ES-I3 (cell line): ENCODE results near the gene NTN4.
"Not testable (repeated sequence)": the region's sequence is repeated elsewhere in the genome, so short reads cannot be mapped to it uniquely, and the experiment has no call there.

Experiments used
- H3K36me3 ChIP-seq: 2 replicates; pipeline ENCODE4 v1.6.1; 2013; ENCODE audit warnings: mild to moderate bottlenecking, low read length, control low read depth, moderate library complexity; ENCODE audit not compliant: insufficient read depth
- H3K4me1 ChIP-seq: 2 replicates; pipeline ENCODE4 v1.6.1; 2013; ENCODE audit warnings: mild to moderate bottlenecking, control low read depth, low read length; ENCODE audit not compliant: insufficient read depth
- H3K9ac ChIP-seq: 2 replicates; pipeline ENCODE4 v1.6.1; 2013; ENCODE audit warnings: low read depth, mild to moderate bottlenecking, low read length, moderate library complexity
- H3K9me3 ChIP-seq: 2 replicates; pipeline ENCODE4 v1.6.1; 2013; ENCODE audit warnings: mild to moderate bottlenecking, low read length, moderate library complexity; ENCODE audit not compliant: control insufficient read depth, insufficient read depth

Gene NTN4

DNA sequence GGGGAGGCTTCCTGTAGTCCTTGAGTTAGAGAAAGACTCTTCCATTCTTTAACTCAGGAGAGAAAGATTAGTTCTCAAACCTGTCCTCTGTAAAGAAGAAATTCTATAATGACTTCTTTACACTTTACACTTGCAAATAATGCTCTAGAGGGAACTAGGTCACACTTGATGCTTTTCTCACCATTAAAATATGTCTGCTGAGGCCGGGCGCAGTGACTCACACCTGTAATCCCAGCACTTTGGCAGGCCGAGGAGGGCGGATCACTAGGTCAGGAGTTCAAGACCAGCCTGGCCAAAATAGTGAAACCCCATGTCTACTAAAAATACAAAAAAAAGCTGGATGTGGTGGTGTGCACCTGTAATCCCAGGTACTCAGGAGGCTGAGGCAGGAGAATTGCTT is 6.3 kb downstream of the NTN4 start:
- Histone ChIP-seq H3K36me3 (no peaks in the 10 kb centered on the region), H3K9me3 (no peaks in the 10 kb centered on the region), H3K4me1 (peaks cover 13% of the 10 kb centered on the region; the same call in 1 of the 2 replicates), H3K9ac (no peak overlapping the region)

- H3K4me1 ChIP-seq, H3K9ac ChIP-seq, H3K9me3 ChIP-seq, H3K36me3 ChIP-seq: not testable (repeated sequence)
Observed at GRCh38 chr12:95775466-95775865, 15.1 kb downstream of the NTN4 start.

GRCh38 chr12:95774311-95775045 is 16.1 kb downstream of the NTN4 start:
- no peaks in the 10 kb centered on the region for H3K36me3 ChIP-seq
- H3K9ac ChIP-seq, result no peak overlapping the region
- no peaks in the 10 kb centered on the region for H3K4me1 ChIP-seq
- H3K9me3 ChIP-seq, result peaks cover 6% of the 10 kb centered on the region; the same call in 1 of the 2 replicates

DNA sequence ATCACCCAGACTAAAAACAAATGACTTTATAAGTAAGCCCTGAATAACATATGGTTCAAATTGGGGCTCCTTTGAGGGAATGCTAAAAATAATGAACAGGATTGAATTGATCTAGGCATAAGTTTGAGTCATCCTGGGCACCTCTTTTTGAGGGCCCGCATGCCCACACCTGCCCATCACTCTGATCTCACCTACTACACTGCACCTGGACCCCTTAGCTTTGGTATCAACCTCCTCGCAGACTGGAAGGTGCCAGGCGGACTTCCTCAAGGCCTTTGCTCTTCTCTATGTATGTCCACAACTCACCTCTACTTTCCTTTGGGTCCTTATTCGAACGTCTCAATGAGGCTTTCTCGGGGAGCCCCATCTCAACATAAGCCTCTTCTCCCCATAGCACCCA is 17.2 kb downstream of the NTN4 start:
- Histone ChIP-seq H3K4me1 (no peaks in the 10 kb centered on the region), H3K36me3 (no peaks in the 10 kb centered on the region), H3K9me3 (peaks cover 6% of the 10 kb centered on the region; the same call in 1 of the 2 replicates), H3K9ac (no peak overlapping the region)

DNA sequence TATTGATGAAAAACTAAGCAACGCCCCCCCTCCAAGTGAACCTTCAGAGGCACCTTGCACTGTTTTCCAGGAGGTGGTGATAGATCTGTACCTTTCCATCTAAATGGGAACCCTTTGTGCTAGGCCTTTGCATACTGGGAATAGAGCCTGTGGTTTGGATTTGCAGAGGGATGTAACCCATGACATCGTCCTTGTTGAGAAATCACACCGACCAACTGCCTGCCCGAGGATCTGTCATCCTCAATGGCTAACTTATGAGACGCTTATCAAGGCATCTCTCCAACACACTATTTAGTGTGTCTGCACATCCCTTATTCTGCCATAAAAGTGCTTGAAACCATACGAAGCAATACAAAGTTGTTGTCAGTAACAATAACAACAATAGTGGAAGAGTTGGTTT is 22.9 kb downstream of the NTN4 start:
- Histone ChIP-seq H3K9me3 (no peaks in the 10 kb centered on the region), H3K4me1 (no peaks in the 10 kb centered on the region), H3K9ac (no peak overlapping the region), H3K36me3 (no peaks in the 10 kb centered on the region)

DNA sequence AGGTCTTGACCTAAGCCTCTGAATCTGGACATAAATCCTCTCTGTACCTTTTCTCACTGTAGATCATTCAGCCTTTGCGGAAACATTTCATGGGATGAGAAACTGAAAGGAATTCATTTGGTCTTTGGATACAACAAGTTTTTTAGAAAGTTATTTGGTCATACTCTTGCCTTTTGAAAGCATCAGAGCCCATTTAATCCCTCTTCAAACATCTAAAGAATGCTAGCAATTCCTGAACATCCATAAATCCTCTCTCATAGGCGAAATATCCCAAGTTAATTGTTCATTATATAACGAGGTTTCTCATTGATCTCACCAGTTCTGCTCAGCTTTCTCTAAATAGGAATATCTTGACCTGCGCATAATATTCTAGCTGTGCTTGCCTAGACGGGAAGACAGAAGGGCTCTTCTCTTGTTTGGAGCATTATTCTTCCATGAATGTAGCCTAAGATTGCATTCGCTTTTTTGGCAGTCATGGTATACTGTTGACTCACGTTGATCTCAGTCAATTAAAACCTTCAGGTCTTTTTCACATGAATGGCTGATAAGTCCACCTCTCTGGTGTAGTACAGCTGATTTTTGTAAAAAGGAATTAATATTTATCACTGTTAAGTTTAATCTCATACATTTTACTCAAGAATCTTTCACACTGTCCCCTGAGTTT is 24.1 kb downstream of the NTN4 start:
- H3K36me3 ChIP-seq, result no peaks in the 10 kb centered on the region
- no peaks in the 10 kb centered on the region for H3K4me1 ChIP-seq
- no peak overlapping the region for H3K9ac ChIP-seq
- no peaks in the 10 kb centered on the region for H3K9me3 ChIP-seq

DNA sequence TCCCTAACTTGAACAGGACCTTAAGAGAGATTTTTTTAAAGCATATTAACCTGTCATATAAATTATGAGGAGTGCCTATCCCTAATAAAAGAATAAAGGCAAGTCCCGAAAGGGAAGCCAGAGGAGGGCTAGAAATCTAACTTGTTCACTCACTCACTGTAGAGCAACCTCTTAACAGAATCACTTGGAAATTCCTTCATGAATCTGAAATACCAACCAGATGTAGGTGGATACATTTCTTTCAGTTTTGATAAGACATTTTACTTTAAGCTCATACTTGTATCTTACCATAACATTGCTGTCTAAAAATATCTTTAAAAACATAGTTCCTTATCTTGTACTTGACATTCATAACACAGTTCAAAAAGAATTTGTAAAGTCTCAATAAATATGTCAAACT is 25.7 kb downstream of the NTN4 start:
- Histone ChIP-seq H3K4me1 (no peaks in the 10 kb centered on the region), H3K9ac (no peak overlapping the region), H3K36me3 (no peaks in the 10 kb centered on the region), H3K9me3 (no peaks in the 10 kb centered on the region; the same call in 1 of the 2 replicates)

- H3K9ac ChIP-seq, result no peak overlapping the region
- no peaks in the 10 kb centered on the region for H3K4me1 ChIP-seq
- H3K36me3 ChIP-seq, result no peaks in the 10 kb centered on the region
- no peaks in the 10 kb centered on the region; the same call in 1 of the 2 replicates for H3K9me3 ChIP-seq
Observed at GRCh38 chr12:95763809-95764253, 26.7 kb downstream of the NTN4 start.

DNA sequence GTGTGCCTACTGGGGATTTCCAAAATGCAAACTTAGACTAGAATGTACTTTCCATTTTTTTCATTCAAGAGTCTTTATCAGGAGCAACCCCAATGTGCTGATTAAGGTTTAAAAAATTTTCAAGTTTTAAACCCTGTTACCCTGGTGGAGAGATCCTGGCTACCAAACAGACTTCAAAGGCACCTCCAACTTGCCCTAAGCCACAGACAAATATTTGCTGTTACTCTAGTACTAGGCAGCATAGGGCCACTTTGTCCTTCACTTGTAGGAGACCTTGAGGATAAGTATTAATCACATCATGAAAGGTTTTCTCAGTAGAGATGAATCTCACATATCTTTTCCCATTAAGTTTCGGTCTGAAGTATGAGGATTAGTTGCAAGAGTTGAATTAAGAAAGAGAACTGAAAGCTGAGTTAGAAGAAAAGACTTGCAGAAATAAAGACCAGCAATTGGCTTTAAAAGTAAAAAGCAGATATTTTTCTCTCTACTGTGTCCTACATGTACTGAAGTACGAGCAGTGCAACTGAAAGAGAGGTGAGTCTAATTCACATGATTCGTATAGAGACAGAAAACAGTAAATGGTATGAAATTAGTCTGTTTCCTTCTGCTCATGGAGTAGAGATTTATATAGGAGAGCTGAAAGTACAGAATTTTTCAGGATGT is 28.3 kb downstream of the NTN4 start:
- H3K9ac ChIP-seq, result no peak overlapping the region
- H3K9me3 ChIP-seq, result no peaks in the 10 kb centered on the region; the same call in 1 of the 2 replicates
- H3K36me3 ChIP-seq, result no peaks in the 10 kb centered on the region
- no peaks in the 10 kb centered on the region for H3K4me1 ChIP-seq

DNA sequence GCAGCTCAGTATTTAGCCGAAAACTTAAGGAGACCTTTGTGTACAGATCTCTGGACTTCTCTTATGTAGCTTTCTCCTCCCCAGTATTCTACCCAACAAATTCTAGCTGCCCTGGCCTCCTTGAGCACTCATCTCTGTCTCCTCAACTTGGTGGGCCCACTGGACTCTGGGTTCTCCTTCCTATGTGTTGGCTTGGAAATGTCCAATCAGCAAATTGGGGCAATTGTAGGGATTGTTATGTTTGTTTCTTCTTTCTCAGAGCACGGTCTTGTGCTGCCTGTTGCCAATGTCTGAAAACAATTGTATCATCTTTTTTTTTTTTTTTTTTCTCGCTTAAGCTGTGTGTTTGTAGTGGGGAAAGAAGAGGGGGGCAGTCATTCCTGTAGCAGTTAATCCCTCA is 30.2 kb downstream of the NTN4 start:
- Histone ChIP-seq H3K36me3 (no peaks in the 10 kb centered on the region), H3K9ac (no peak overlapping the region), H3K4me1 (peaks cover 15% of the 10 kb centered on the region), H3K9me3 (no peaks in the 10 kb centered on the region; the same call in 1 of the 2 replicates)

DNA sequence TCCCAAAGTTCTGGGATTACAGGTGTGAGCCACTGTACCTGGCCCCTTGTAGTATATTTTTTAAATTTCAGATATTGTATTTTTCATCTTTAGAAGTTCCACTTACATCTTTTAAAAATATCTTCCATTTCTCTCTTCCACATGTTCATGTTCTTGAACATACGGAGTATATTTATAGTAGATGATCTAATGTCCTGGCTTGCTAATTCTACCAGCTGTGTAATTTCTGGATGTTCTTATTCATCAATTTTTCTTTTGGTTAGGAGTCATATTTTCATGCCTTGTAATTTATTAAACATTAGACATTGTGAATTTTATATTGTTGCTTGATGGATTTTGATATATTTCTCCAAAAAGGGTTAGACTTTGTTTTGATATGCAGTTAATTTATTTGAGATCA is 30.8 kb downstream of the NTN4 start:
- Histone ChIP-seq H3K9ac (no peak overlapping the region), H3K4me1 (peaks cover 21% of the 10 kb centered on the region), H3K9me3 (no peaks in the 10 kb centered on the region; the same call in 1 of the 2 replicates), H3K36me3 (no peaks in the 10 kb centered on the region)

GRCh38 chr12:95759039-95759438 is 31.5 kb downstream of the NTN4 start:
- Histone ChIP-seq H3K4me1 (peaks cover 22% of the 10 kb centered on the region), H3K9ac (no peak overlapping the region)

GRCh38 chr12:95756362-95756761 is 34.2 kb downstream of the NTN4 start:
- Histone ChIP-seq H3K36me3 (no peaks in the 10 kb centered on the region), H3K9me3 (no peaks in the 10 kb centered on the region; the same call in 1 of the 2 replicates), H3K9ac (no peak overlapping the region), H3K4me1 (peaks cover 22% of the 10 kb centered on the region)

More at GRCh38 chr12:95759039-95759438, 31.5 kb downstream of the NTN4 start:
- no peaks in the 10 kb centered on the region for H3K36me3 ChIP-seq
- no peaks in the 10 kb centered on the region; the same call in 1 of the 2 replicates for H3K9me3 ChIP-seq

GRCh38 chr12:95755261-95755865 is 35.2 kb downstream of the NTN4 start:
- H3K9ac ChIP-seq, result peak overlapping the region; percentile 5; the same call in 1 of the 2 replicates
- H3K36me3 ChIP-seq, result no peaks in the 10 kb centered on the region
- peaks cover 22% of the 10 kb centered on the region for H3K4me1 ChIP-seq
- no peaks in the 10 kb centered on the region; the same call in 1 of the 2 replicates for H3K9me3 ChIP-seq
